ENCODE results near the gene DYNC1LI2.

The DYNC1LI2 gene

GRCh38 chr16:66751992-66752322 is 548 bp upstream of the DYNC1LI2 start:
- peak overlapping the region; percentile 90 for H3K4me3 ChIP-seq (ENCODE audit: low read depth, low read length)
- no peak for TF ChIP-seq CTCF (IDR thresholded peaks at IDR 0.05; ENCODE audit: low read depth, low read length, missing control alignments)
- DNase-seq (ENCODE audit: low read depth) = no peak

GRCh38 chr16:66751053-66751302 is 431 bp downstream of the DYNC1LI2 start:
- TF ChIP-seq CTCF (IDR thresholded peaks at IDR 0.05; ENCODE audit: low read depth, low read length, missing control alignments) = no peak
- no peak for DNase-seq (ENCODE audit: low read depth)
- H3K4me3 ChIP-seq (ENCODE audit: low read depth, low read length) = peak overlapping the region; percentile 90

DNA sequence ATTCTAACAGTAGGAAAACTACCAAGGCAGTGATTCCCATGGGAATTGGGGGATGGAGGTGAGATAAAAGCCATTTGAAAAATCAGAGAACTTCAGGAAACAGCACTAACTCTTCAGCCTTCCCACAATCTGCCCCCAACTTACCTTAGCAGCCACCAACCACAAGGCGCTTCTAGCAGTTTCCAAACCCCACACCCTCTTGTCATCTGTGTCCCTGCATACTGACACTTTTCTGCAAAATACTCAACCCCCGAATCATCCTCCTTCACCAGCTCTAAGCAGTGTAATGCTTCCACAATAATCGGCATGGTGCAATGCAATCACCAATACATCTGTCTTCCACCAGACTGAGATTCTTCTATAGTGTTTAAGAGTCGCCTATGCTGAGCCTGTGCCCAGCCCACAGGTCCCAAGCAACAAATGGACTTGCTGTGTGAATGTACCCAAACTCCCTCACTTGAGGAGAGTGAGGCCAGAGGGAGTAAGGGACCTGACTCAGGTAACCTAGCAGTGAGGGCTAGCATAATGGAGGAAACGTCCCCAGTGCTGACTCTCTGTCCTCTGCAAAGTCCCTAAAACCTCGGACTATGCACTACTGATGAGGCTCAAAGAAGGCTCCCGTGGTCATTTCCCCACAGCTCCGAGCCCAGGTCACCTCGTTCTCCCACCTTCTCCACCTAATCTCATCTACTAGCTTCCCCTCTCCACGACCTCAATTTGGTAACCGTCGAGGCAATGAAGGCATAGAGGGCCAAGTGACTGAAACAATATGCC is 943 bp downstream of the DYNC1LI2 start:
- DNase-seq (ENCODE audit: low read depth) = no peak
- peak overlapping the region; percentile 90 for H3K4me3 ChIP-seq (ENCODE audit: low read depth, low read length)
- TF ChIP-seq CTCF (IDR thresholded peaks at IDR 0.05; ENCODE audit: low read depth, low read length, missing control alignments) = no peak

DNA sequence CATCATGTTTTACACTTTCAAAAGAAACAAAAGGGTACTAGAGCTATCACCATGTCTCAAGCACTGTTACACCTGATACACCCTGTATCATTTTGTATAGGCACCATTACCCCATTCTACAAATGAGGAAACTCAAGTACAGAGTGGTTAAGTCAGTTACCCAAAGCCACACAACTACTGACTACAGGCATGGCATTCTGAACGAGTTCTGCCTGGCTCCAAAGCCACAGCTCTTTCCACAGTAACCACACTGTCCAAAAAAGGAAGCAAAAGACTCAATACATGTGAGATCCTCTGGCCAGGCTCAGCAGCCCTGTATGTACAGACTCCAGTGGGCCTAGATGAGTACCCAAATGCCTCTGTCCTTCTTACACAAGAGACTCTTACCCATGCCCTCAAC is 4.7 kb downstream of the DYNC1LI2 start:
- no peak for TF ChIP-seq CTCF (IDR thresholded peaks at IDR 0.05; ENCODE audit: low read depth, low read length, missing control alignments)
- no peak overlapping the region for H3K4me3 ChIP-seq (ENCODE audit: low read depth, low read length)
- DNase-seq (ENCODE audit: low read depth) = no peak

DNA sequence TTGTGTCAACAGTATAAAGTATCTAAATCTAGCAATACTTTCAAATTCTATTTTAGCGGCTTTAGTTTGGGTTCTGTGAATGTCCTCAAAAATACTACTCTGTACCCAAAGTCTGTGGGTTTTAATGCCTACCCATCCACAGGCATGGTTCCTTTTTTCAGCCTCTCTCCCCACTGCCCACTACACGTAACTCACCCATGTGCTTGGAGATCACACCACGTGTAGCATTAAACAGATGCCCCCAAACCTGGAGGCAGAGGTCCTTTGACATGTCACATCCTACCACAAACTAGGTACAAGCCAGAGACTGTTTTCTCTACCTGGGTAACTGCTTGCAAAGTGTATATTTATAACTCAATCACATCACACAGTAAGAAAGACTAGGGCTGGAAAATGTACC is 5.4 kb downstream of the DYNC1LI2 start:
- H3K4me3 ChIP-seq (ENCODE audit: low read depth, low read length) = no peak overlapping the region
- DNase-seq (ENCODE audit: low read depth) = no peak
- no peak for TF ChIP-seq CTCF (IDR thresholded peaks at IDR 0.05; ENCODE audit: low read depth, low read length, missing control alignments)

- DNase-seq (ENCODE audit: low read depth) = no peak
- TF ChIP-seq CTCF (IDR thresholded peaks at IDR 0.05; ENCODE audit: low read depth, low read length, missing control alignments) = no peak
- no peak overlapping the region for H3K4me3 ChIP-seq (ENCODE audit: low read depth, low read length)
Observed at GRCh38 chr16:66741950-66742808, 9.2 kb downstream of the DYNC1LI2 start.
